ENCODE results near the gene PDLIM7. TPM values are rescaled to one million over a fixed set of nuclear protein-coding genes. Genes with fewer than 3 reads are reported as not detected.
A peak's percentile ranks its signal among the peaks of the same experiment; 100 is the strongest.
"Not testable (repeated sequence)": the region's sequence is repeated elsewhere in the genome, so short reads cannot be mapped to it uniquely, and the experiment has no call there.

PDLIM7 gene
- total RNA-seq, 1 donor from 2014 or later = 54.4 TPM

DNA sequence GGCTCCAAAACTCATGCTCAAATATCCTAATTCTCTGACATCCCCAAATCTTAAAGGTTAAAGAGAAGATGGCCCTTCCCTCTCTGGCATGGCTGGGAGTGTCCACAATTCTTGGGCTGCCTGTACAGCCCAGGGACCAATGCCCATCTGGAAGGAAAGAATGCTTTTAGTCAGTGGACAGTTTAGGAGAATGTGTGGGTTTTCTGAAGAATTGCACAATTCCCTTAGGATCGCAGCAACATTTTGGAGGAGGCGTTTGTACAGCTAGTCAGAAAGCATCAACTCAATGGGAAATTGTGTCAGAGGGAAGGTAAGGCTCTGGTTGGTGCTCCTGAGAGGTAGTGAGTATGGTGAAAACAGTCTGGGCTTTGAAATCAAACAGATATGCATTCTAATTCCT lies 42.0 kb upstream of the PDLIM7 start:
- Histone ChIP-seq H3K4me1 (peaks cover 83% of the 10 kb centered on the region), H3K27ac (replicated peaks) (peak overlapping the region; percentile 79), H3K9me3 (replicated peaks) (no peaks in the 10 kb centered on the region), H3K4me3 (no peak overlapping the region), H3K27me3 (ENCODE audit: low read depth) (no peaks in the 10 kb centered on the region), H3K36me3 (peaks cover 37% of the 10 kb centered on the region)
- no peak for DNase-seq
- TF ChIP-seq, protein P1, sequence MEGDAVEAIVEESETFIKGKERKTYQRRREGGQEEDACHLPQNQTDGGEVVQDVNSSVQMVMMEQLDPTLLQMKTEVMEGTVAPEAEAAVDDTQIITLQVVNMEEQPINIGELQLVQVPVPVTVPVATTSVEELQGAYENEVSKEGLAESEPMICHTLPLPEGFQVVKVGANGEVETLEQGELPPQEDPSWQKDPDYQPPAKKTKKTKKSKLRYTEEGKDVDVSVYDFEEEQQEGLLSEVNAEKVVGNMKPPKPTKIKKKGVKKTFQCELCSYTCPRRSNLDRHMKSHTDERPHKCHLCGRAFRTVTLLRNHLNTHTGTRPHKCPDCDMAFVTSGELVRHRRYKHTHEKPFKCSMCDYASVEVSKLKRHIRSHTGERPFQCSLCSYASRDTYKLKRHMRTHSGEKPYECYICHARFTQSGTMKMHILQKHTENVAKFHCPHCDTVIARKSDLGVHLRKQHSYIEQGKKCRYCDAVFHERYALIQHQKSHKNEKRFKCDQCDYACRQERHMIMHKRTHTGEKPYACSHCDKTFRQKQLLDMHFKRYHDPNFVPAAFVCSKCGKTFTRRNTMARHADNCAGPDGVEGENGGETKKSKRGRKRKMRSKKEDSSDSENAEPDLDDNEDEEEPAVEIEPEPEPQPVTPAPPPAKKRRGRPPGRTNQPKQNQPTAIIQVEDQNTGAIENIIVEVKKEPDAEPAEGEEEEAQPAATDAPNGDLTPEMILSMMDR (IDR thresholded peaks at IDR 0.05; ENCODE audit: borderline replicate concordance) = no peak
- intact Hi-C loops (cut with micrococcal nuclease) = no loop called here

DNA sequence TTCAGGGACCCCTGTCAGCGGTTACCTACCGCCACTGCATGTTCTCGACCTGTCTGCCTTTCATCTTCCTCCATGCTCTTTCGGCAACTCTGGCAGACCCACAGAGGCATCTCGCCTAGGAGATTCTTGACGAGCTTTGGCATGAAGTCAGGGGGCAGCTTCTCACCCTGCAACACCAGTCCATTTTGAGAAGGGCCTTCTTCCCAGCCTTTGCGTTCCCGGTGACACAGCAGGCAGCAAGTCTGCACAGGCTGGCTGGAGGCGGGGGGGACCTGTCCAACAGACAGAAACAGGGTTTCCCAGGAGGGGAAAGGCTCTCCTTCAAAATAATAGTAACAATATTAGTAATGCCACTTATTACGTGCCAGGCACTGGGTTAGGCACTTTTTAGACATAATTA lies 41.5 kb upstream of the PDLIM7 start:
- Histone ChIP-seq H3K4me3 (no peak overlapping the region), H3K4me1 (peaks cover 83% of the 10 kb centered on the region), H3K27ac (replicated peaks) (peak overlapping the region; percentile 79), H3K27me3 (ENCODE audit: low read depth) (no peaks in the 10 kb centered on the region), H3K36me3 (peaks cover 42% of the 10 kb centered on the region), H3K9me3 (replicated peaks) (no peaks in the 10 kb centered on the region)
- DNase-seq = no peak
- intact Hi-C loops (cut with micrococcal nuclease) = no loop called here
- TF ChIP-seq, protein P1 (IDR thresholded peaks at IDR 0.05; ENCODE audit: borderline replicate concordance) = no peak

DNA sequence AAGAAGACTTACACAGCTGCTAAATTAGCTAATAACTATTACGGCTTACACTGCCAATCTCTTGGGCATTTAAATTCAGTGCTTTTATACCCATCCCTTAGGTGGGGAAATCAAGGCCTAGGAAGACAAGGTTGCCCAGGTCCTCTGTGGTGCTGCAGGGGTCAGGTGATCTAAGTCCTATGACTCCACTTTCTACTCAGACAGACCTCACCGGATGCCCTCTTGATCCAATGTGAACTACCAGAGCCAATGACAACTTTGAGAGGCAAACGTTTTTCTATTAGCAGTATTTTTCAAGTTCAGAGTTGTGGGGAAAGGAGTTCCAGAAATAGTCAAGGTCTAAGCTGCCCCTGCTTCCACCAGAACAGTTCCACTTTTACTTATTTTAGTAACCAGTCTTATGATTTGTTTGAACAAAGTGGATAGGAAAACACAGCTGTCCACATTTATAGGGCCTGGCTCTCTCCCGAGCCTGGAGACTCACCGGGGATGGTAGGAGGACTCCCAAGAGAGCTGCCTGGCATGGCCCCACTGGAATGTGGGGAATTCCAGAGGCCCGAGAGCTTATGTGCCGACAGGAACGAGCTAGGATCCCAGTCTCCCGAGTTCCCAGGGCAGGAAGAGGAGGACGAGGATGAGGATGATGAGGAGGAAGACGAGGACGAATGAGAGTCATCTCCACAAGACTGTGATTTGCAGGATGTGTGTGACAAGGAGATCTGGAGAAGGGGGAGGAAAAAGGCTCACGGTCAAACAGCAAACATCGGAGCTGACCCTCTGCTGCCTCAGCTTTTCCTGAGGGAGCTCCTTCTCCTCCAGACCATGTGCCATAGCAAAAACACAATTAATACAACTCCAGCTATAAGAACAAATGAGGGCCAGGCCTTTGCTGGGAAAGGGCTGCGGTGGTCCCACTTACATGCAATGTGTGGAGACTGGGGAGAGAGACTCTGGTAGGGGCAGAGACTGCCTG lies 40.3 kb upstream of the PDLIM7 start:
- Histone ChIP-seq H3K36me3 (peaks cover 50% of the 10 kb centered on the region), H3K27me3 (ENCODE audit: low read depth) (no peaks in the 10 kb centered on the region), H3K9me3 (replicated peaks) (no peaks in the 10 kb centered on the region), H3K27ac (replicated peaks) (peak overlapping the region; percentile 79), H3K4me1 (peaks cover 71% of the 10 kb centered on the region), H3K4me3 (peak overlapping the region; percentile 1)
- intact Hi-C loops (cut with micrococcal nuclease) = no loop called here
- TF ChIP-seq, protein P1 (IDR thresholded peaks at IDR 0.05; ENCODE audit: borderline replicate concordance) = no peak
- peak; percentile 56 for DNase-seq

DNA sequence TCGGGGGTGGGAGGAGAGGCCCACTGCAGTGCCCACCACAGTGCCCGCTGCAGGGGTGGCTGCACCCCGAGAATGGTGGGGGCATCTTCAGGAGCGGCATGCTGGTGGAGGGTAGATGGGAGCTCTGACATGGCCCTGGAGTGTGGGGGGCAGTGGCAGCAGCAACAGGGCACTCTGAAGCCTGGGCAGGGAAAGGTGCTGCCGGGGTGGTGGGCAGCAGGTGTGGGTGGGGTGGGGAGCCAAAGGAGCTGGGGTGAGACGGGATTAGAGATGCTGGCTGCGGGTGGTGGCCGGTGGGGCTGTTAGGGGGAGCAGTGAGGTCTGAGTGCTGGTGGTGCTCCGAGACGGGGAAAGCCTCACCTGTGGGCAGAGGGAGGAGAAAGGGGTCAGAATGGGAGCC lies 39.0 kb upstream of the PDLIM7 start:
- no peak for DNase-seq
- Histone ChIP-seq H3K4me1 (peaks cover 65% of the 10 kb centered on the region), H3K4me3 (no peak overlapping the region), H3K36me3 (peaks cover 59% of the 10 kb centered on the region), H3K9me3 (replicated peaks) (no peaks in the 10 kb centered on the region), H3K27ac (replicated peaks) (peak overlapping the region; percentile 79), H3K27me3 (ENCODE audit: low read depth) (no peaks in the 10 kb centered on the region)
- TF ChIP-seq, protein P1 (IDR thresholded peaks at IDR 0.05; ENCODE audit: borderline replicate concordance) = no peak
- intact Hi-C loops (cut with micrococcal nuclease) = no loop called here

DNA sequence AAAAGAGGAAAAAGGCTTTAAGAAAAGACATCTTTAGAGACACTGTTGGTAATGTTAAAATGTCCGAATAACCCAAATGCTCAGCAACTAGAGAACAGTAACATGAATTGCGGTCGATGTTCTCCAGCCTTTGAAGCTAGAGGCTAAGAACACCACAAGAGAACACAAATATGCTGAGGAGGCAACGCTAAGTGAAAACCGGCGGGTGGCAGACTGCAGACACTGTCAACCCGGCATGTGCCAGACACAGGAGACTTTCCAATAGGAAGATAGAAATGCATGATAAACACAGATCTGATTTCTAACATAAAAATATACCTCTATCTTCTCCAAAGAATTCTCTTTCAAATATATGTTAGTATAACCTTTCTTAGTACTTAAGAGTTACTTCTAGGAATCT lies 37.7 kb upstream of the PDLIM7 start:
- Histone ChIP-seq H3K4me3 (no peak overlapping the region), H3K27me3 (ENCODE audit: low read depth) (no peaks in the 10 kb centered on the region), H3K36me3 (peaks cover 72% of the 10 kb centered on the region), H3K4me1 (peaks cover 66% of the 10 kb centered on the region), H3K9me3 (replicated peaks) (no peaks in the 10 kb centered on the region), H3K27ac (replicated peaks) (no peak overlapping the region)
- DNase-seq = no peak
- intact Hi-C loops (cut with micrococcal nuclease) = no loop called here
- TF ChIP-seq, protein P1 (IDR thresholded peaks at IDR 0.05; ENCODE audit: borderline replicate concordance) = no peak

DNA sequence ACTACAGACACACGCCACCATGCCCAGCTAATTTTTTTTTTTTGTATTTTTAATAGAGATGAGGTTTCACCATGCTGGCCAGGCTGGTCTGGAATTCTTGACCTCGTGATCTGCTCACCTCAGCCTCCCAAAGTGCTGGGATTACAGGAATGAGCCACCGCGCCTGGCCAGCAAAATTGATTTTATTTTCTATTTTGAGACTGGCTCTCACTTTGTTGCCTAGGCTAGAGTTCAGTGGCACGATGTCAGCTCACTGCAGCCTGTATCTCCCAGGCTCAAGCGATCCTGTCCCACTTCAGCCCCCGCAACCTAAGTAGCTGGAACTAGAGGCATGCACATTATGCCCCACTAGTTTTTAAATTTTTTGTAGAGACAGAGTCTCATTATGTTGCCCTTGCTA lies 37.0 kb upstream of the PDLIM7 start:
- H3K4me1 ChIP-seq = peaks cover 59% of the 10 kb centered on the region
- H3K4me3 ChIP-seq; H3K27me3 ChIP-seq (ENCODE audit: low read depth); DNase-seq; H3K9me3 ChIP-seq (replicated peaks); H3K27ac ChIP-seq (replicated peaks); intact Hi-C loops (cut with micrococcal nuclease): not testable (repeated sequence)
- H3K36me3 ChIP-seq = peaks cover 79% of the 10 kb centered on the region

All from left ventricle myocardium inferior (tissue), 1 donor.